ENCODE measurements around the gene MAML2.

Gene MAML2

DNA sequence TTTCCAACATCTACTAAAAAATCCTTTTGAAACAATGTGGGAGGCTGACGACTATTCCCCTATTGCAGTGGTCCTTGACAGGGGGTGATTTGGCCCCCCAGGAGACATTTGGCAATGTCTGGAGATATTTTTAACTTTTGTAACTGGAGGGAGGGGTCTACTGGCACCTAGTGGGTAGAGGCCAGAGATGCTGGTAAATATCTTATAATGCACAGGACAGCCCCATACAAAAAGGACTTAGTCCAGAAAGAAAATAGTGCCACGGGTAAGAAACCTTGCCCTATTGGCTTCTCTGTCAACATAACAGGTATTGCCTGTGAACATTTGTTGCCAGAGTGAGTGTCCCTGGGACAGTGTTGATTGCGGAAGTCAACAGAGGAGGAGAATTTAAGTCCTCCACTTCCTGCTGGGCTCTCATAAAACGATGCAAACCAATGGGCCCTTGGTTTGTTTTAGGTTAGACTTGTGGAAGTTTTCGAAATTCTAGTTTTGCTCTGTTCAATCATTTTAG is 101.6 kb downstream of the MAML2 start:
- no peak overlapping the region for H3K4me3 ChIP-seq (ENCODE audit: low read depth, low read length)
- DNase-seq (ENCODE audit: low read depth, low spot score) = no peak
- in situ Hi-C loops (cut with HindIII; ENCODE audit: low sequenced_read_pairs) = no loop called here
- TF ChIP-seq, protein P1, sequence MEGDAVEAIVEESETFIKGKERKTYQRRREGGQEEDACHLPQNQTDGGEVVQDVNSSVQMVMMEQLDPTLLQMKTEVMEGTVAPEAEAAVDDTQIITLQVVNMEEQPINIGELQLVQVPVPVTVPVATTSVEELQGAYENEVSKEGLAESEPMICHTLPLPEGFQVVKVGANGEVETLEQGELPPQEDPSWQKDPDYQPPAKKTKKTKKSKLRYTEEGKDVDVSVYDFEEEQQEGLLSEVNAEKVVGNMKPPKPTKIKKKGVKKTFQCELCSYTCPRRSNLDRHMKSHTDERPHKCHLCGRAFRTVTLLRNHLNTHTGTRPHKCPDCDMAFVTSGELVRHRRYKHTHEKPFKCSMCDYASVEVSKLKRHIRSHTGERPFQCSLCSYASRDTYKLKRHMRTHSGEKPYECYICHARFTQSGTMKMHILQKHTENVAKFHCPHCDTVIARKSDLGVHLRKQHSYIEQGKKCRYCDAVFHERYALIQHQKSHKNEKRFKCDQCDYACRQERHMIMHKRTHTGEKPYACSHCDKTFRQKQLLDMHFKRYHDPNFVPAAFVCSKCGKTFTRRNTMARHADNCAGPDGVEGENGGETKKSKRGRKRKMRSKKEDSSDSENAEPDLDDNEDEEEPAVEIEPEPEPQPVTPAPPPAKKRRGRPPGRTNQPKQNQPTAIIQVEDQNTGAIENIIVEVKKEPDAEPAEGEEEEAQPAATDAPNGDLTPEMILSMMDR (IDR thresholded peaks at IDR 0.05; ENCODE audit: low read depth, low read length) = no peak

DNA sequence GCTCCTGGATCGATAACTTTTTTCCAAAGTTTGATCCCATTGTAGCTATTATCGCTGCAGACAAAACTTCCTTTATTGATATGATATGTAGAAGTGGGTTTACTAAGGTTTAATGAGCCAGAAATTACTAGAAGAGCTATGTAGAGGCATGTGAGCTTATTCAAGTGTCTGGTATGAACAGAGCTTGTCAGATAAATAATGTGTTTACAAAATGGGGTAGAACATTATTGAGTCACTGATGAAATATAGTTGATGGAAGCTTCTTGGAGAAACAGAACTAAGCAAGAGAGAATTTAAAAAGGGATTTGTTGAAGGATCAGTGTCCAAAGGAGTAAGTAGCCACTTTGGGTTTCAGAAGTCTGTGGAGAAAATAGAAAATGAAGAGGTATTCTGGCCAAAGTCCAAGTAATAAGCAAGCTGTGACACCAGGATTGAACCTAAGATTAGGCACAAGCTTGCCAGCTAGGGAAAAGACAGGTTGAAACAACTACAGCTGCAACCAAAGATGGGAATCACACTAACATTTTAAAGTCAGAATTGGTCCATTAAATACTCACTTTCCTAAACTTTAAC is 104.3 kb downstream of the MAML2 start:
- no peak for DNase-seq (ENCODE audit: low read depth, low spot score)
- TF ChIP-seq, protein P1 (IDR thresholded peaks at IDR 0.05; ENCODE audit: low read depth, low read length) = no peak
- H3K4me3 ChIP-seq (ENCODE audit: low read depth, low read length) = no peak overlapping the region
- in situ Hi-C loops (cut with HindIII; ENCODE audit: low sequenced_read_pairs) = no loop called here

DNA sequence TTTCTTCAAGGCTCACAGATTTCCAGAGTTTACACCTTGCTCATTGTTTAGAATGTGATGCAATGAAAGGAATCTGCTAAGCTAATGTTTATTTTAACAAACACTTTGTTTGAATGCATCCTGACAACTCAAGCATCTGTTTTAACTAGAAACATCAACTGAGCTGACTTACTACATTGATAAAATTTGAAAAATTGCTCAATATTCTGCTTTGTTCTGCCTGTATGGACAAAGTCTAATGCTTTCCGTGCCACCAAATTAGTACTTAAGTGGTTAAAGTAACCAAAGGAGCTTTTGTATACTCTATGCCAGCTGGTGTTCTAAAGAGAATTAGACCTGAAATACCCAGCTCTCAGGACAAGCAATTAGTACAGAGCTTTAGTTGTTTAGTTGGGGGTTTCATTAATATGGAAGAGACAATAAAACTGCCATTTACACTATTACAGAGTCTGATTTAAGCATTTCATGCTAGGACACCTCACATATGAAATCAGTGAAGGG is 105.2 kb downstream of the MAML2 start:
- no peak overlapping the region for H3K4me3 ChIP-seq (ENCODE audit: low read depth, low read length)
- DNase-seq (ENCODE audit: low read depth, low spot score) = no peak
- in situ Hi-C loops (cut with HindIII; ENCODE audit: low sequenced_read_pairs) = no loop called here
- TF ChIP-seq, protein P1 (IDR thresholded peaks at IDR 0.05; ENCODE audit: low read depth, low read length) = no peak

DNA sequence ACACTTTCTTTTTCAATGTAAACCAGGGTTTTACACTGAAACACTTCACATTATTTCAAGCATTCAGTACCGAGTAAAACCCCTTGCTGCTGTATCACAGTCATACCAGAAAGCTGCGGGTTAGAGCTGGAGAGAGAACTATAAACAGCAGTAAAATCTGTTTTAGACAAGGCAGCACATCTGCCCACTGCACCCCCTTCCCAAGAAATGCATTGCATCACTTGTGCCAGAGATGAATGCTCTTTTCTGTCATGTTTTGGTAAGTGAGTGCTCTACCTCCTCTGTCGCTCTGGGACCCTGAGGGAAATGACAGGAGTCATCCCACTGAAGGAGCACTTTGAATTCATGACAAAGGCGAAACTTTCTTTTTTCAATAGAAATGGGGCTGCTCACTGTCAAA is 107.2 kb downstream of the MAML2 start:
- TF ChIP-seq, protein P1 (IDR thresholded peaks at IDR 0.05; ENCODE audit: low read depth, low read length) = no peak
- in situ Hi-C loops (cut with HindIII; ENCODE audit: low sequenced_read_pairs) = no loop called here

DNA sequence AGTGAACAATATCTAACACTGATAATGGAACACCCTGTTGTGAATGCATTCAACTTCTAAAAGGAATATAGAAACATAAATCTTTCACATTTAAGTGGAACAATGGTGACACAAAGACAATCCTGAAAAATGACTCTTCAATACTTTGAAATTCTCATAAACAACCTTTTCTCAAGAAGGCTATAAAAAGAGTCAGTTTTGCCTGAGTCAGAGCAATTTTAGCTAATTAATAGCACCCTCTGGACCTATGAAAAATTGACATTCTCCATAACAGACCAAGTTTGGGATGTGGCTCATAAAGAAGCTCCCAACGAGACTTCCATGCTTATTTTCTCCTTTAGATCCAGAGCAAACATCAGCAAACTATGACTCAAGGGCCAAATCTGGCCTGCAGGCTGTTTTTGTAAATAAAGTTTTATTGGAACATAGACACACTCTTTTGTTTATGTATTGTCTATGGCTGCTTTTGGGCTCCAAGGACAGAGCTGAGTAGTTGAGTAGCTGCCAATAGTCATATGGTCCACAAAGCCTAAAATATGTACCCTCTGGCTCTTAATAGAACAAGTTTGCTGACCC is 108.0 kb downstream of the MAML2 start:
- no peak for DNase-seq (ENCODE audit: low read depth, low spot score)
- H3K4me3 ChIP-seq (ENCODE audit: low read depth, low read length) = no peak overlapping the region
- in situ Hi-C loops (cut with HindIII; ENCODE audit: low sequenced_read_pairs) = no loop called here
- TF ChIP-seq, protein P1 (IDR thresholded peaks at IDR 0.05; ENCODE audit: low read depth, low read length) = no peak

More for the DNA sequence above, 107.2 kb downstream of the MAML2 start:
- H3K4me3 ChIP-seq (ENCODE audit: low read depth, low read length) = no peak overlapping the region
- no peak for DNase-seq (ENCODE audit: low read depth, low spot score)

- in situ Hi-C loops (cut with HindIII; ENCODE audit: low sequenced_read_pairs) = no loop called here
- no peak overlapping the region for H3K4me3 ChIP-seq (ENCODE audit: low read depth, low read length)
- TF ChIP-seq, protein P1 (IDR thresholded peaks at IDR 0.05; ENCODE audit: low read depth, low read length) = no peak
- DNase-seq (ENCODE audit: low read depth, low spot score) = no peak
Measured at GRCh38 chr11:96232132-96232531, 110.9 kb downstream of the MAML2 start.

Measured in astrocyte of the spinal cord (primary cell).